ENCODE measurements around the gene TMEM247.

Gene TMEM247

GRCh38 chr2:46528880-46529279 lies 49.5 kb downstream of the TMEM247 start:
- H3K27ac ChIP-seq, result no peak overlapping the region
- TF ChIP-seq CTCF (conservative IDR thresholded peaks at IDR 0.05), result no peak

GRCh38 chr2:46530639-46531038 lies 51.3 kb downstream of the TMEM247 start:
- H3K27ac ChIP-seq, result no peak overlapping the region
- TF ChIP-seq CTCF (conservative IDR thresholded peaks at IDR 0.05), result no peak

- no peak overlapping the region for H3K27ac ChIP-seq
- no peak for TF ChIP-seq CTCF (conservative IDR thresholded peaks at IDR 0.05)
Observed at GRCh38 chr2:46531863-46532262, 52.5 kb downstream of the TMEM247 start.

All from VCaP (cell line).